ENCODE results near the gene SLC32A1.

DNA sequence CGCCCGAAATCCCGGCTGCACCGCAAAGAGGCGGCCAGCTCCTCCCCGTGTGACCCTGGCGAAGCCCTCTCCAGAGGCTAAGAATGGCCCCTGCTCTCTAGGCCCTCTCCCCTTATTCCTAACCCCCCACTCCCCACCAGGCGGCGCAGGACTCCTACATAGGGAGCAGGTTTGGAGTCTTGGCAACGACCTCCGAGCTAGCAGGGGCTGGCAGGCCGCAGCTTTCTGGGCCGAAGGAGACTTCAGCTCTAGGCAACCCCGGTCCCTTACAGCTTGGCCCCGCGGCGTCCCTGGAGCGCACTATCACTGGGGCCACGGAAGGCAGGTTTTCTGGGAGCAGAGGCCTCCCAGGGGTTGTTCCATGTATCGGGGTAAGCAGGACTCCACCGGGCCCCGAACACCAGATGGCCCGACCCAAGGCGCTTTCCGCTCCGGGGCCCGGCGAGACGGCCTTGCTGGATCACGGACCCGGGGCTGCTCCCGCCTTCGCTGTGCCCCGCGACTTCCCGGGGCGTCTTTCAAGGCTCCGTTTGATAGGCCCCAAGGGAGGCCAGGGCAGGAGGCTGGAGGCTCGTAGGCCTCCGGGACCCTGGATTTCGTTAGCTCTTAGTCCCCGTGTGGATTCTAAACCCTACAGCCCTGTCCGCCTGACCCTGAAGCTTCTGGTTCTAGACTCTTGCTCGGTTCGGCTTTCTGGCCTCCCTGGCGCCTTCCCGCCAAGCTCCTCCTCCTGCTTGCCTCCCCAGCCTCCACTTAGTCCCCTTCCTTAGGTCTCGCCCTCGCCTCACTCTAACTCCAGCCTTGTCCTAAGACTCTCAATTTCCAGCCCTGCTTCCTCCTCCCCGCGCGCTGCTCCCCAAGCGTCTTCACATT, 1.9 kb downstream of the SLC32A1 start:
- no peak for TF ChIP-seq EZH2phosphoT487 (IDR thresholded peaks at IDR 0.05)
- TF ChIP-seq, protein P1, sequence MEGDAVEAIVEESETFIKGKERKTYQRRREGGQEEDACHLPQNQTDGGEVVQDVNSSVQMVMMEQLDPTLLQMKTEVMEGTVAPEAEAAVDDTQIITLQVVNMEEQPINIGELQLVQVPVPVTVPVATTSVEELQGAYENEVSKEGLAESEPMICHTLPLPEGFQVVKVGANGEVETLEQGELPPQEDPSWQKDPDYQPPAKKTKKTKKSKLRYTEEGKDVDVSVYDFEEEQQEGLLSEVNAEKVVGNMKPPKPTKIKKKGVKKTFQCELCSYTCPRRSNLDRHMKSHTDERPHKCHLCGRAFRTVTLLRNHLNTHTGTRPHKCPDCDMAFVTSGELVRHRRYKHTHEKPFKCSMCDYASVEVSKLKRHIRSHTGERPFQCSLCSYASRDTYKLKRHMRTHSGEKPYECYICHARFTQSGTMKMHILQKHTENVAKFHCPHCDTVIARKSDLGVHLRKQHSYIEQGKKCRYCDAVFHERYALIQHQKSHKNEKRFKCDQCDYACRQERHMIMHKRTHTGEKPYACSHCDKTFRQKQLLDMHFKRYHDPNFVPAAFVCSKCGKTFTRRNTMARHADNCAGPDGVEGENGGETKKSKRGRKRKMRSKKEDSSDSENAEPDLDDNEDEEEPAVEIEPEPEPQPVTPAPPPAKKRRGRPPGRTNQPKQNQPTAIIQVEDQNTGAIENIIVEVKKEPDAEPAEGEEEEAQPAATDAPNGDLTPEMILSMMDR (IDR thresholded peaks at IDR 0.05) = peak; percentile 80
